HepG2 (cell line): ENCODE results near the gene KIAA1217. TPM values are rescaled to one million over a fixed set of nuclear protein-coding genes. Genes with fewer than 3 reads are reported as not detected.
A peak's percentile ranks its signal among the peaks of the same experiment; 100 is the strongest.

Source experiments
- ATAC-seq: fragments of 200-7000 bp; cut with Tn5 transposase; 3 replicates; pipeline ENCODE4 v1.9.1; 2020; ENCODE audit warnings: mild to moderate bottlenecking, moderate library complexity
- BruUV-seq: library from RNA; stranded (reverse); fragments of 400-500 nt; replicated peaks from 2 replicates; lab custom pipeline; 2021; lab: Mats Ljungman, UMichigan
- CTCF ChIA-PET: fragments of 300-600 bp; formaldehyde crosslinking; extraction: SDS; loops from one replicate; lab custom pipeline; 2021; ENCODE audit warnings: low total read pairs, inconsistent platforms, low intra/inter-chr PET ratio; lab: Yijun Ruan, JAX
- POLR2A ChIA-PET: fragments of 350-600 bp; sonication (Branson Sonifier 250); formaldehyde crosslinking; loops from one replicate; lab custom pipeline; 2020; ENCODE audit warnings: antibody characterized with exemption, inconsistent platforms; lab: Yijun Ruan, JAX
- DNase-seq: peaks from one replicate; pipeline ENCODE4 v3.0.0-alpha.2; 2015; ENCODE audit warnings: low spot score
- FAIRE-seq: peaks from 3 replicates; lab custom pipeline; 2011; peaks lifted over from hg19 to GRCh38; lab: Jason Lieb, UNC
- H2AFZ ChIP-seq: one replicate; pipeline ENCODE4 v1.6.1; 2011; ENCODE audit warnings: low read length, inconsistent platforms
- H3K27ac ChIP-seq: fragments of 300-600 bp; 3 replicates; pipeline ENCODE4 v1.8.0; 2011; ENCODE audit warnings: mixed run types, mild to moderate bottlenecking, mixed read lengths, low read length, inconsistent platforms; ENCODE audit not compliant: insufficient read depth; ENCODE audit errors: extremely low read length
- H3K27me3 ChIP-seq, 2 experiments: fragments of 200-600 bp in 1 of 2; 2 replicates in 1 of 2; 3 replicates in 1 of 2; pipeline versions ENCODE4 v1.6.0 to v1.8.0; 2011; ENCODE audit warnings: low read length in 2 of 2, mild to moderate bottlenecking in 2 of 2, moderate library complexity in 2 of 2, inconsistent platforms in 1 of 2; ENCODE audit not compliant: insufficient read depth in 2 of 2, control insufficient read depth in 1 of 2
- H3K36me3 ChIP-seq, 2 experiments: fragments of 200-600 bp in 1 of 2; replicated peaks in 1 of 2; 2 replicates in 1 of 2; 3 replicates in 1 of 2; pipeline versions ENCODE4 v1.5.1 to v1.8.0; 2011; ENCODE audit warnings: low read length in 2 of 2, inconsistent platforms in 1 of 2; ENCODE audit not compliant: insufficient read depth in 2 of 2, control insufficient read depth in 1 of 2
- H3K4me1 ChIP-seq: 2 replicates; pipeline ENCODE4 v1.5.1; 2012; ENCODE audit warnings: low read length, inconsistent platforms; ENCODE audit not compliant: insufficient read depth
- H3K4me2 ChIP-seq: 2 replicates; pipeline ENCODE4 v1.6.0; 2011; ENCODE audit warnings: low read depth, low read length, inconsistent platforms
- H3K4me3 ChIP-seq, 3 experiments: fragments of 200-600 bp in 1 of 3; sonication (generic), shearing (Covaris generic) in 1 of 3; replicated peaks in 1 of 3; 2 replicates each; pipeline ENCODE4 v1.5.1; 2011 to 2016; ENCODE audit warnings: low read length in 3 of 3, inconsistent platforms in 2 of 3, low read depth in 2 of 3, mild to moderate bottlenecking in 2 of 3, control low read depth in 1 of 3, mixed read lengths in 1 of 3; ENCODE audit not compliant: insufficient read depth in 1 of 3
- H3K79me2 ChIP-seq: one replicate; pipeline ENCODE4 v1.6.1; 2011; ENCODE audit warnings: low read length, inconsistent platforms; ENCODE audit not compliant: insufficient read depth
- H3K9ac ChIP-seq: 2 replicates; pipeline ENCODE4 v1.6.0; 2011; ENCODE audit warnings: mild to moderate bottlenecking, low read depth, low read length, inconsistent platforms; ENCODE audit not compliant: insufficient read depth
- H3K9me3 ChIP-seq: 2 replicates; pipeline ENCODE4 v1.5.1; 2012; ENCODE audit warnings: mild to moderate bottlenecking, low read length
- H4K20me1 ChIP-seq: 2 replicates; pipeline ENCODE4 v1.6.0; 2011; ENCODE audit warnings: inconsistent platforms, mild to moderate bottlenecking, low read length, moderate library complexity; ENCODE audit not compliant: insufficient read depth
- CBX1 ChIP-seq: IDR thresholded peaks from one replicate; pipeline ENCODE4 v1.6.1; 2016; ENCODE audit warnings: antibody characterized with exemption, low read depth
- MATR3 ChIP-seq: sonication (generic); formaldehyde crosslinking; IDR thresholded peaks from 2 replicates; pipeline ENCODE4 v1.4.0; 2020; ENCODE audit warnings: missing genetic modification reagents
- NFE2L1 ChIP-seq: sonication (generic); formaldehyde crosslinking; IDR thresholded peaks from 2 replicates; pipeline ENCODE4 v1.4.0; 2020; ENCODE audit warnings: missing genetic modification reagents, mild to moderate bottlenecking, borderline replicate concordance
- NR1H2 ChIP-seq: sonication (generic); formaldehyde crosslinking; IDR thresholded peaks from 2 replicates; pipeline ENCODE4 v1.8.1; 2022; ENCODE audit warnings: low read depth, missing genetic modification reagents, borderline replicate concordance
- POLR2G ChIP-seq: fragments of 200-400 bp; formaldehyde crosslinking; IDR thresholded peaks from 2 replicates; pipeline ENCODE4 v1.6.1; 2018; ENCODE audit warnings: mild to moderate bottlenecking, low read depth, low read length, moderate library complexity
- SP4 ChIP-seq: sonication (generic); formaldehyde crosslinking; IDR thresholded peaks from 2 replicates; pipeline ENCODE4 v1.8.1; 2023; ENCODE audit warnings: mild to moderate bottlenecking, missing genetic modification reagents
- ZNF33B ChIP-seq: sonication (generic); formaldehyde crosslinking; IDR thresholded peaks from 2 replicates; pipeline ENCODE4 v1.5.1; 2020; ENCODE audit warnings: mild to moderate bottlenecking, missing genetic modification reagents
- WGBS: methylation state at CpG from one replicate; pipeline ENCODE4 v1.1.6; 2017; ENCODE audit warnings: low lambda C conversion rate; 5-methylcytosine and 5-hydroxymethylcytosine counted together
- in situ Hi-C: cut with HindIII; loops from 2 replicates; pipeline ENCODE4 v1.10.0; 2017; ENCODE audit warnings: low pct_unique_long_range_greater_than_20kb; ENCODE audit not compliant: extremely low pct_ligation_motif_present
- intact Hi-C: fragments of 100-400 bp; cut with micrococcal nuclease; formaldehyde crosslinking; loops from one replicate; pipeline ENCODE4 v1.10.0; 2022; ENCODE audit not compliant: unreplicated experiment
- polyA plus RNA-seq, 8 experiments: library from polyadenylated mRNA; depleted of rRNA in 3 of 8; stranded (reverse) in 7 of 8; unstranded in 1 of 8; fragments of >200 nt; fragmentation: Illumina TruSeq in 4 of 8; extraction: Trizol in 4 of 8; gene quantifications; 2 replicates each; pipeline versions ENCODE4 v1.2.1 to v1.2.3, GENCODE V29; 2011 to 2016; ENCODE audit warnings: low read depth in 4 of 8, missing spikeins in 1 of 8, mixed read lengths in 1 of 8; ENCODE audit not compliant: insufficient read depth in 1 of 8
- total RNA-seq, 5 experiments: library from RNA; depleted of rRNA; stranded (reverse); fragments of >200 nt; fragmentation: Illumina TruSeq; extraction: Trizol; gene quantifications; 2 replicates each; pipeline ENCODE4 v1.2.3, GENCODE V29; 2016; ENCODE audit warnings: low read depth in 1 of 5
- TF ChIP-seq, protein P1 (sequence below): sonication (generic); formaldehyde crosslinking; IDR thresholded peaks from 2 replicates; pipeline ENCODE4 v1.4.0; 2020; ENCODE audit warnings: missing genetic modification reagents
- TF ChIP-seq, protein P2 (sequence below): sonication (generic); formaldehyde crosslinking; IDR thresholded peaks from 2 replicates; pipeline ENCODE4 v1.4.0; 2020; ENCODE audit warnings: mild to moderate bottlenecking, missing genetic modification reagents

KIAA1217 gene
- total and polyA plus RNA-seq, 2 of the 13 experiments (the other 11 are each of a cell fraction or from before 2014, with no cell fraction given), result 4.6 to 10.9 TPM

DNA sequence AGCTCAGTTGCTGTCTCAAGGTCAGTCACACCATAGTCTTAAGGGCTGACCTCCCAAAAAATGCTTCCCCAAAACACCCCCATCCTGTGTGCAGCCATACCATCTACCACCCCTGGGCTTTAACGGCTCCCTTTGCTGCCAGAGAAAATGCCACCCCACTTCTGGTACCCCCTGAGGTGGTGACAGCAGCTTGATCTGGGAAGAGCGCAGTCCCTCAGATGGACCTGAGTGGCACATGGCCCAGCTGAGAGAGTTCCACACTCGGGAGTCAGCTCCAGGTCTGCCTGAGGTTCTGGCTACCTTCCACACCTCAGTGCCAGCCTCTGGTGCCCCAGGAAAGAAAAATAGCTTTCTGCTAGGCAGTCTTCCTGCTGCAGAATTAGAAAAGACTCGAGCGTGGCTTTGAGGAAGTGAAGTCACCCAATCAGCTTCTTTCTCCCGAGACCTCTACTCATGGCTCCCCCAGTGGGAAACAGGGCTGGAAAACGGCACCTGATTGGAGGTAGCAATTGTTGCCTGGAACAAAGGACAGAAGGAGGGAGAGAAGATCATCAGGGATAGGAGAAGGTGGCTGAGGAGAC, 363.0 kb downstream of the KIAA1217 start (continued):
- TF ChIP-seq, protein P1, sequence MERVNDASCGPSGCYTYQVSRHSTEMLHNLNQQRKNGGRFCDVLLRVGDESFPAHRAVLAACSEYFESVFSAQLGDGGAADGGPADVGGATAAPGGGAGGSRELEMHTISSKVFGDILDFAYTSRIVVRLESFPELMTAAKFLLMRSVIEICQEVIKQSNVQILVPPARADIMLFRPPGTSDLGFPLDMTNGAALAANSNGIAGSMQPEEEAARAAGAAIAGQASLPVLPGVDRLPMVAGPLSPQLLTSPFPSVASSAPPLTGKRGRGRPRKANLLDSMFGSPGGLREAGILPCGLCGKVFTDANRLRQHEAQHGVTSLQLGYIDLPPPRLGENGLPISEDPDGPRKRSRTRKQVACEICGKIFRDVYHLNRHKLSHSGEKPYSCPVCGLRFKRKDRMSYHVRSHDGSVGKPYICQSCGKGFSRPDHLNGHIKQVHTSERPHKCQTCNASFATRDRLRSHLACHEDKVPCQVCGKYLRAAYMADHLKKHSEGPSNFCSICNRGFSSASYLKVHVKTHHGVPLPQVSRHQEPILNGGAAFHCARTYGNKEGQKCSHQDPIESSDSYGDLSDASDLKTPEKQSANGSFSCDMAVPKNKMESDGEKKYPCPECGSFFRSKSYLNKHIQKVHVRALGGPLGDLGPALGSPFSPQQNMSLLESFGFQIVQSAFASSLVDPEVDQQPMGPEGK (CRISPR knock-in tag), result no peak
- TF ChIP-seq MATR3 (CRISPR knock-in tag) (no peak), SP4 (no peak), ZNF33B (CRISPR knock-in tag) (no peak), NFE2L1 (CRISPR knock-in tag) (no peak), CBX1 (no peak)
- TF ChIP-seq, protein P2, sequence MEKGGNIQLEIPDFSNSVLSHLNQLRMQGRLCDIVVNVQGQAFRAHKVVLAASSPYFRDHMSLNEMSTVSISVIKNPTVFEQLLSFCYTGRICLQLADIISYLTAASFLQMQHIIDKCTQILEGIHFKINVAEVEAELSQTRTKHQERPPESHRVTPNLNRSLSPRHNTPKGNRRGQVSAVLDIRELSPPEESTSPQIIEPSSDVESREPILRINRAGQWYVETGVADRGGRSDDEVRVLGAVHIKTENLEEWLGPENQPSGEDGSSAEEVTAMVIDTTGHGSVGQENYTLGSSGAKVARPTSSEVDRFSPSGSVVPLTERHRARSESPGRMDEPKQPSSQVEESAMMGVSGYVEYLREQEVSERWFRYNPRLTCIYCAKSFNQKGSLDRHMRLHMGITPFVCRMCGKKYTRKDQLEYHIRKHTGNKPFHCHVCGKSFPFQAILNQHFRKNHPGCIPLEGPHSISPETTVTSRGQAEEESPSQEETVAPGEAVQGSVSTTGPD (CRISPR knock-in tag), result no peak

DNA sequence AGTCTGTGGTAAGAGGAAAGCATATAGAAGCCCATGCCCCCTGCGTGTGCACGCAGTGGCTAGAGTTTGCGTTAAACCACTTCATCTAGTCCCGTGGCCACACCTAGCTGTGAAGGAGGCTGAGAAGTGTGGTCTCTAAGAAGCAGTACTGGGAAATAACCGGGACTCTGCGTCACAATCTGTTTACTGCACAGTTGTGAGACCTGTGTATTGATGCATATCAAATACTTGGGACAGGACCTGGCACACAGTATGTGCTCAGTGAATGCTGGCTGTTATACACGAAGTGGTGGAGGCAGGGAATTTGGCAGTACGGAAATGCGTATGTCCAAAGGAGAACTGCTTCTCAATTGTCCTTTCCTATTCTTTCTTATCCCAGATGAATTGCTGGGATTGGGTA, 365.2 kb downstream of the KIAA1217 start:
- Histone ChIP-seq H2AFZ (no peak overlapping the region), H3K9ac (no peak overlapping the region), H3K27ac (no peak overlapping the region), H3K36me3 (no peaks in the 10 kb centered on the region), H3K4me2 (no peak overlapping the region), H3K79me2 (no peaks in the 10 kb centered on the region), H4K20me1 (no peaks in the 10 kb centered on the region), H3K4me3 (no peak overlapping the region), H3K4me1 (no peaks in the 10 kb centered on the region), H3K9me3 (no peaks in the 10 kb centered on the region), H3K27me3 (peaks cover 3 to 5% of the 10 kb centered on the region in 2 experiments; a peak in 3 of 5 replicates)
- ATAC-seq (peak; percentile 13; the same call in 1 of the 3 replicates), FAIRE-seq (no peak), DNase-seq (no peak)
- in situ Hi-C loops, result no loop called here
- CTCF ChIA-PET, result no interaction called here
- POLR2A ChIA-PET, result no interaction called here
- intact Hi-C loops, result no loop called here
- no peak for TF ChIP-seq NR1H2 (CRISPR knock-in tag)
- TF ChIP-seq POLR2G, result peak; percentile 43; the same call in 1 of the 2 replicates
- no TSS peak for BruUV-seq
- WGBS, result 65% methylated on average over 9 of the region's 9 CpGs
